H9 (cell line): ENCODE data around the gene MICALL2. TPM values are rescaled to one million over a fixed set of nuclear protein-coding genes. Genes with fewer than 3 reads are reported as not detected.

Source experiments
- DNase-seq: peaks from one replicate; pipeline ENCODE4 v3.0.0-alpha.2; 2017
- H2AFZ ChIP-seq: one replicate; pipeline ENCODE4 v1.6.1; 2013; ENCODE audit warnings: mild to moderate bottlenecking, low read length, control low read depth, moderate library complexity
- H2AK5ac ChIP-seq: 2 replicates; pipeline ENCODE4 v1.6.1; 2013; ENCODE audit warnings: low read length, control low read depth, mixed read lengths; ENCODE audit not compliant: insufficient read length
- H2BK120ac ChIP-seq: one replicate; pipeline ENCODE4 v1.6.1; 2013; ENCODE audit warnings: low read depth, mild to moderate bottlenecking, low read length, control low read depth, inconsistent platforms; ENCODE audit not compliant: poor library complexity, severe bottlenecking
- H2BK12ac ChIP-seq: 2 replicates; pipeline ENCODE4 v1.6.1; 2013; ENCODE audit warnings: low read length, control low read depth, mixed read lengths, low read depth; ENCODE audit not compliant: insufficient read length
- H2BK15ac ChIP-seq: 2 replicates; pipeline ENCODE4 v1.6.1; 2013; ENCODE audit warnings: low read depth, low read length, control low read depth
- H2BK20ac ChIP-seq: one replicate; pipeline ENCODE4 v1.6.1; 2013; ENCODE audit warnings: low read depth, mild to moderate bottlenecking, low read length, control low read depth, inconsistent platforms; ENCODE audit not compliant: poor library complexity, severe bottlenecking
- H2BK5ac ChIP-seq: 2 replicates; pipeline ENCODE4 v1.6.1; 2013; ENCODE audit warnings: low read length, control low read depth, mixed read lengths; ENCODE audit not compliant: insufficient read length
- H3K14ac ChIP-seq: 2 replicates; pipeline ENCODE4 v1.6.1; 2013; ENCODE audit warnings: low read length, control low read depth; ENCODE audit not compliant: insufficient read depth
- H3K18ac ChIP-seq: 2 replicates; pipeline ENCODE4 v1.6.1; 2013; ENCODE audit warnings: low read depth, mild to moderate bottlenecking, mixed read lengths, low read length, control low read depth; ENCODE audit not compliant: insufficient read length
- H3K23ac ChIP-seq: 2 replicates; pipeline ENCODE4 v1.6.1; 2013; ENCODE audit warnings: low read length, control low read depth, mixed read lengths, low read depth; ENCODE audit not compliant: insufficient read length
- H3K23me2 ChIP-seq: 2 replicates; pipeline ENCODE4 v1.6.1; 2013; ENCODE audit warnings: low read depth, mild to moderate bottlenecking, mixed read lengths, low read length, control low read depth; ENCODE audit not compliant: insufficient read length, poor library complexity, severe bottlenecking
- H3K27ac ChIP-seq: 2 replicates; pipeline ENCODE4 v1.5.1; 2013; ENCODE audit warnings: low read length, control low read depth, mixed read lengths, low read depth; ENCODE audit not compliant: insufficient read length
- H3K27me3 ChIP-seq: 2 replicates; pipeline ENCODE4 v1.6.1; 2013; ENCODE audit warnings: low read length, control low read depth, inconsistent platforms; ENCODE audit not compliant: insufficient read depth
- H3K4ac ChIP-seq: 2 replicates; pipeline ENCODE4 v1.6.1; 2013; ENCODE audit warnings: low read depth, mild to moderate bottlenecking, control low read depth, inconsistent platforms, low read length, moderate library complexity
- H3K4me1 ChIP-seq: 2 replicates; pipeline ENCODE4 v1.6.1; 2013; ENCODE audit warnings: low read length, control low read depth, inconsistent platforms; ENCODE audit not compliant: insufficient read depth
- H3K4me2 ChIP-seq: 2 replicates; pipeline ENCODE4 v1.6.1; 2013; ENCODE audit warnings: low read length, control low read depth, mixed read lengths; ENCODE audit not compliant: insufficient read length, insufficient read depth
- H3K56ac ChIP-seq: 2 replicates; pipeline ENCODE4 v1.6.1; 2013; ENCODE audit warnings: low read depth, mild to moderate bottlenecking, mixed read lengths, low read length, control low read depth; ENCODE audit not compliant: insufficient read length
- H3K79me1 ChIP-seq: 2 replicates; pipeline ENCODE4 v1.6.1; 2013; ENCODE audit warnings: low read depth, mild to moderate bottlenecking, moderate library complexity, low read length, control low read depth, inconsistent platforms; ENCODE audit not compliant: insufficient read depth, poor library complexity, severe bottlenecking
- H3K79me2 ChIP-seq: 2 replicates; pipeline ENCODE4 v1.6.1; 2013; ENCODE audit warnings: low read length, control low read depth, inconsistent platforms; ENCODE audit not compliant: insufficient read depth
- H3K9ac ChIP-seq: 2 replicates; pipeline ENCODE4 v1.6.1; 2013; ENCODE audit warnings: low read length, control low read depth, mixed read lengths; ENCODE audit not compliant: insufficient read length; ENCODE audit errors: extremely low read depth
- H3K9me3 ChIP-seq: one replicate; pipeline ENCODE4 v1.6.1; 2013; ENCODE audit warnings: low read depth, low read length, inconsistent platforms; ENCODE audit not compliant: control insufficient read depth
- H3T11ph ChIP-seq: one replicate; pipeline ENCODE4 v1.6.1; 2013; ENCODE audit warnings: mild to moderate bottlenecking, low read length, control low read depth, inconsistent platforms
- H4K20me1 ChIP-seq: one replicate; pipeline ENCODE4 v1.6.1; 2013; ENCODE audit not compliant: control insufficient read depth, insufficient read length, insufficient read depth
- H4K5ac ChIP-seq: 2 replicates; pipeline ENCODE4 v1.6.1; 2013; ENCODE audit warnings: low read depth, mild to moderate bottlenecking, mixed read lengths, low read length, control low read depth; ENCODE audit not compliant: insufficient read length
- H4K8ac ChIP-seq: replicated peaks from 2 replicates; pipeline ENCODE4 v1.6.1; 2013; ENCODE audit warnings: low read length, control low read depth, mixed read lengths, low read depth; ENCODE audit not compliant: insufficient read length
- H4K91ac ChIP-seq: 2 replicates; pipeline ENCODE4 v1.6.1; 2013; ENCODE audit warnings: low read depth, mild to moderate bottlenecking, moderate library complexity, mixed read lengths, low read length, control low read depth; ENCODE audit not compliant: insufficient read length
- H3K27ac Mint-ChIP-seq, 3 experiments: 2 replicates in 2 of 3; 3 replicates in 1 of 3; pipeline ENCODE4 v1.8.0; 2020 to 2021; ENCODE audit warnings: mixed read lengths in 3 of 3, mild to moderate bottlenecking in 1 of 3, moderate library complexity in 1 of 3
- H3K27me3 Mint-ChIP-seq: 2 replicates; pipeline ENCODE4 v1.8.0; 2021; ENCODE audit warnings: low read depth, mild to moderate bottlenecking, moderate library complexity, mixed read lengths
- H3K36me3 Mint-ChIP-seq, 3 experiments: 2 replicates in 2 of 3; 3 replicates in 1 of 3; pipeline ENCODE4 v1.8.0; 2020 to 2021; ENCODE audit warnings: low read depth in 3 of 3, mixed read lengths in 3 of 3; ENCODE audit not compliant: insufficient read depth in 1 of 3
- H3K4me1 Mint-ChIP-seq, 2 experiments: 2 replicates each; pipeline ENCODE4 v1.8.0; 2020; ENCODE audit warnings: mixed read lengths in 2 of 2
- H3K4me3 Mint-ChIP-seq, 2 experiments: 2 replicates in 1 of 2; 3 replicates in 1 of 2; pipeline ENCODE4 v1.8.0; 2020 to 2021; ENCODE audit warnings: mild to moderate bottlenecking in 2 of 2, mixed read lengths in 2 of 2, moderate library complexity in 1 of 2
- H3K9me3 Mint-ChIP-seq, 2 experiments: 2 replicates in 1 of 2; 3 replicates in 1 of 2; pipeline ENCODE4 v1.8.0; 2020; ENCODE audit warnings: mild to moderate bottlenecking in 2 of 2, mixed read lengths in 2 of 2, moderate library complexity in 1 of 2
- WGBS: extraction: QIAGEN DNeasy Blood & Tissue Kit; methylation state at CpG from one replicate; pipeline ENCODE4 v1.1.7; 2013; ENCODE audit warnings: missing lambda C conversion rate, low lambda C conversion rate, mixed read lengths; ENCODE audit not compliant: insufficient read length; ENCODE audit errors: extremely low coverage; 5-methylcytosine and 5-hydroxymethylcytosine counted together
- total RNA-seq: library from RNA; stranded (reverse); gene quantifications from 2 replicates; pipeline ENCODE4 v1.2.1, GENCODE V29; 2021
- TF ChIP-seq, protein P1 (sequence below): fragments of 200-600 bp; sonication (generic); conservative IDR thresholded peaks from 3 replicates; pipeline ENCODE4 v1.8.0; 2021; ENCODE audit warnings: antibody characterized with exemption, mild to moderate bottlenecking

Gene MICALL2
- total RNA-seq, 1 experiment from 2014 or later, result 7.1 TPM

GRCh38 chr7:1396195-1396594, 63.1 kb downstream of the MICALL2 start:
- H3K27me3 Mint-ChIP-seq, result peaks cover 67% of the 10 kb centered on the region
- Histone ChIP-seq H3K4me1 (no peaks in the 10 kb centered on the region), H2BK15ac (no peak overlapping the region), H2BK12ac (no peak overlapping the region), H3K14ac (no peak overlapping the region), H3K18ac (no peak overlapping the region), H3K27ac (no peak overlapping the region), H2BK5ac (no peak overlapping the region), H2AFZ (no peak overlapping the region), H4K20me1 (no peaks in the 10 kb centered on the region), H4K91ac (no peak overlapping the region), H3T11ph (no peak overlapping the region), H3K27me3 (no peaks in the 10 kb centered on the region), H2BK120ac (no peak overlapping the region), H2AK5ac (no peak overlapping the region), H3K79me2 (no peaks in the 10 kb centered on the region), H3K23ac (no peak overlapping the region), H3K9me3 (no peaks in the 10 kb centered on the region), H3K23me2 (no peaks in the 10 kb centered on the region), H4K5ac (no peak overlapping the region), H3K9ac (no peak overlapping the region), H2BK20ac (no peak overlapping the region), H3K4me2 (no peak overlapping the region), H3K4ac (no peak overlapping the region), H3K56ac (no peak overlapping the region), H4K8ac (no peak overlapping the region), H3K79me1 (no peaks in the 10 kb centered on the region)
- H3K36me3 Mint-ChIP-seq, result no peaks in the 10 kb centered on the region; a peak in 1 of 7 replicates
- peaks cover 5 to 11% of the 10 kb centered on the region in 2 experiments; a peak in 3 of 4 replicates for H3K4me1 Mint-ChIP-seq
- no CpG with 5 or more reads among the region's 7 CpGs for WGBS
- H3K4me3 Mint-ChIP-seq, result no peak overlapping the region
- no peak for DNase-seq
- no peak overlapping the region for H3K27ac Mint-ChIP-seq
- H3K9me3 Mint-ChIP-seq, result peaks cover 7 to 9% of the 10 kb centered on the region in 2 experiments
- TF ChIP-seq, protein P1, sequence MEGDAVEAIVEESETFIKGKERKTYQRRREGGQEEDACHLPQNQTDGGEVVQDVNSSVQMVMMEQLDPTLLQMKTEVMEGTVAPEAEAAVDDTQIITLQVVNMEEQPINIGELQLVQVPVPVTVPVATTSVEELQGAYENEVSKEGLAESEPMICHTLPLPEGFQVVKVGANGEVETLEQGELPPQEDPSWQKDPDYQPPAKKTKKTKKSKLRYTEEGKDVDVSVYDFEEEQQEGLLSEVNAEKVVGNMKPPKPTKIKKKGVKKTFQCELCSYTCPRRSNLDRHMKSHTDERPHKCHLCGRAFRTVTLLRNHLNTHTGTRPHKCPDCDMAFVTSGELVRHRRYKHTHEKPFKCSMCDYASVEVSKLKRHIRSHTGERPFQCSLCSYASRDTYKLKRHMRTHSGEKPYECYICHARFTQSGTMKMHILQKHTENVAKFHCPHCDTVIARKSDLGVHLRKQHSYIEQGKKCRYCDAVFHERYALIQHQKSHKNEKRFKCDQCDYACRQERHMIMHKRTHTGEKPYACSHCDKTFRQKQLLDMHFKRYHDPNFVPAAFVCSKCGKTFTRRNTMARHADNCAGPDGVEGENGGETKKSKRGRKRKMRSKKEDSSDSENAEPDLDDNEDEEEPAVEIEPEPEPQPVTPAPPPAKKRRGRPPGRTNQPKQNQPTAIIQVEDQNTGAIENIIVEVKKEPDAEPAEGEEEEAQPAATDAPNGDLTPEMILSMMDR, result no peak
